Stimulated activated CD4-positive, alpha-beta T cell treated with anti-CD3 and anti-CD28 coated beads, Interleukin-12 subunit alpha, Interleukin-12 subunit beta, amount 100 ng/mL, for 48 hours (primary cell): ENCODE data around the gene LIMS1.
"Not testable (repeated sequence)": the region's sequence is repeated elsewhere in the genome, so short reads cannot be mapped to it uniquely, and the experiment has no call there.

Experiments used
- DNase-seq, 3 donors: peaks; one replicate each; pipeline ENCODE4 v3.0.0-alpha.2; 2020; ENCODE audit warnings: low read depth in 2 of 3, low spot score in 1 of 3

The LIMS1 gene

DNA sequence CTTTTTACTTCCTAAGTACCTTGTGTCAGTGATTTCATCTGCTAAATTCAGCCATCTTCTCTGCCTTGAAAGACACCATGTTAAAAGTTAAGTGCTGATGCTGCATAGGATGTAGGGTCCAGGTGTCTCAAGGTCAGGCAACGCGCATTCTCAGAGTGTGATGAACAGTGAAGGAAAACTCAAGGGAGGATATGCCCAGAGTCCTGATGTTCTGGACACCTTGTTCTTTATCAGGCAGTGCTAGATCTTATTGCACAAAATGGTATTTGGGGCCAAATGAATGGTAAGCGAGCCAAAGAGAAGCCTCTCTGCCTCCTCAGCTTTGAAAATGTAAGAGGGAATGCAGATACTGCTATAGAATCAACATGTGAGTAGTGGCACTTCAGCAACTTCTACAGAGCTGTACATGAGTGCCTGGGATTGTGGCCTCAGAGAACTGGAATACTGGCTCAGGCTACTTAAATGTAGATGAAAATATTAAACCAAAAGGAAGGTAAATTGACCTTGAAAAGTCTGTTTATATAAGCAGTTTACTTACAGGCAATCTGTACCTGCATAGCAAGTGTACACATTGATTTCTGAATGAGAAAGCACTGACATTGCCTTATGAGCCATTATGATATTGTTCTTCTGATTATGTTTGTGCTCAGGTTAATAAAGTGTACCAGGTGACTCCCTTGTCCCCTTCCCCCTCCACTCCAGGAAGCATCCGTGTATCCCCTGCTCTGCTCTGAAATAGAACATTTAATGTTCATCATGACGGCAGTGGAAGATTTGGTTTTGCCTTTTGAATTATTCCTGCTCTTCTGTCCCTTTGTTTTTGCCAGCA, 98.3 kb downstream of the LIMS1 start:
- no peak for DNase-seq

DNA sequence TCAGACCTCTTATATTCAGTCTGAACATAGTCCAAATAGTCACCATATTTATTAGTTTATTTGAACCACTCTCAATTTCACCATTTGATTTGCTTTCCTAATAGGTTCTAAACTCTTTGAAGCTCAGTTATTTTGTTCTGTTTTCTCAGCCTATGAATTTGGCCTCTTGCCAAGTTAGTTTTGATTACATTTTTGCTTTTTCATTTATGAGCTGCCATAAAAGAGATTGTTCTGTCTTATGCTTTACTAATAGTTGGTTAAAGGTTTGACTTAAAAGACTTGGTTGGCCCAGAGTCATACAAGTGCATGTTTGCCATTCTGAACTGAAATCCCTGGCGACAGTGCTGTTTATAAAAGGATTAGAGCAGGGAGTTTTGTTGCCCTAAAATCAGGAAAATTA, 99.1 kb downstream of the LIMS1 start:
- no peak for DNase-seq

DNA sequence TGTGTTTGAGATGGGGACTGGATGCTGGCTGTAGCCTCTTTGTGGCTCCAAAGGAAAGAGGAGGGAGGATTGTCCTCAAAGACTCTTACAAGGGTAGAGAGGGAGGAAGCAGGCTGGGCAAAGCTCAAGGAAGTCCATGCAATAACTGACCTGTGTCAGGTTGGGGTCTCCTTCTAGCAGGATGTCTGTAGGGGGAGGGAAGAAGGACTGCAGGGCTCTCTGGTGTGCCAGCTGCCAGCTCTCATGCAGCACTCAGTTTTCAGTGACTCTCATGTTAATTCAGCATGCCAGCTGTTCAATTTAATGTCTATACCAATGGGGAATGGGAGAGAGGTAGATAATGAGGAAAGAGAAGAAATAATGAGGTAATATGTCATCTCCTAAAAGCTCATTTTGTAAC, 99.7 kb downstream of the LIMS1 start:
- no peak for DNase-seq

DNA sequence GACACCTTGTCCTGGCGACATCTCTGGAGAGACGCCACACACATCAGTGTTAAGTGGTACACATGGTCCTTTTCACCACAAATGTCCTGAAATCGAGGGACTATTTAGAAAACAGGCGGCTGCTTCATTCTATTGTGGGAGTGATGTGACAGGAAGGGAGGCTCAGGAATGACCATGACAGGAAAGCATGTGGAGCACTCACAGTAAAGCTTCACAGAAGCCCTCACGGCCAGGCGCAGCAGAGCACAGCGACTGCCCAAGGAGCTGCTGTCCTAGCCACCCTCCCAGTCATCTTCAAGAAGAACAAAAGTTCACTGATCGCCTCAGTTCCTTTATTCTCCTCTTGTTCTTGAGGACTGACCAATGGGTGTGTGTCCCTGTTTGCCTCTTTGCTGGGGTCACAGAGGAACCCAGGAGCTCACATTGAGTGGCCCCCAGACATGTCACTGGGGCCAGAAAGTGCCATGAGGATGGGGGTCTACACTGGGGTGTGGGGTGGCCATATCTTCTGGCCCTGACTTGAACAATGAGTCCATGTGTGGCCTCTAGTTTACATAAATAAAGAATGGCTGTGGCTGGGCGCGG, 100.4 kb downstream of the LIMS1 start:
- no peak for DNase-seq

DNA sequence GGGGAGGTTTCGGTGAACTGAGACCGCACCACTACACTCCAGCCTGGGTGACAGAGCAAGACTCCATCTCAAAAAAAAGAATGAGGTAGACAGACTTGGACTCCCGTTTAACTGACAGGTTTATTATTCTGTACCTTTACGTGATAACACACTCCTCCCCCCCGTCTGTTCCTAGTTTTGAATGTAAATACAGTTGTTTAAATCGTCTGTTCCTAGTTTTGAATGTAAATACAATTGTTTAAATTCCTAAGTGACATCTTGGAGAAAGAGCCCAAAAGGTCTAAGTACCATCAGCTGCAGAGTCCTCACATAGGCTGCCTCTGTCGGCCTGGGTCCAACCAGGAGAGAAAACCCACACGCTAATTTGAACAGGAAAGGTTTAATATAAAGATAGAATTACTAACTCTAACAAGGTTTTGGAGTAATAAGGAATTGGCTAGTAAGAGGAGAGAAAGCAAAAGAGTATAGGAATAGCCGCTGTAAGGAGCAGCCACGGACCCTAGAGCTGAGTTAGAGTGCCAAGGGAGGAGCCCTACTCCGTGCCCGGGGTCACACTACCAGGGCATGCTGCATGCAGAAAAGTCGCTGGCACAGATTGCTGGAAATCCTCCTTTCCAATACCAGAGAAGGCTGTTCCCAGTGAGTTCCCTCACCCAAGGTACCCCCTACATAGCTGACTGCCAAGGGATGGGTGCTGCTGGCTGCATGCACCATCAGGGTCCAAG, 101.5 kb downstream of the LIMS1 start:
- no peak for DNase-seq

DNA sequence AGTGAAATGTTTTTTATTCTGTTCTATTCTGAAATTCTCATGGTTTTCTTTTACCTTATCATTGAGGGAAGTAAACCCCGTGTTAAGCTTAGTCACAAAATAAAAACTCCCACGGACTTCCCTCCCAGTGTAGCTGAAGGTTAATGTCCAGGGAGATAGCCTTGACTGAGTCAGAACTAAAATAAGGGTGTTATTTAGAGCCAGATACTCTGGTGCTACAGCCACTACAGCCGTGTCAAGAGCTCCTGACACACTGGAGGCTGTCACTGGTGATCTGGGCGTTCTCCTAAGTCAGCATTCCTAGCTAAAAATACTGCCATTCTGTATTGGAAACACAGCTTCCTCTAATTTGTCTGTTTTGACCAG, 103.0 kb downstream of the LIMS1 start:
- DNase-seq: no peak

DNA sequence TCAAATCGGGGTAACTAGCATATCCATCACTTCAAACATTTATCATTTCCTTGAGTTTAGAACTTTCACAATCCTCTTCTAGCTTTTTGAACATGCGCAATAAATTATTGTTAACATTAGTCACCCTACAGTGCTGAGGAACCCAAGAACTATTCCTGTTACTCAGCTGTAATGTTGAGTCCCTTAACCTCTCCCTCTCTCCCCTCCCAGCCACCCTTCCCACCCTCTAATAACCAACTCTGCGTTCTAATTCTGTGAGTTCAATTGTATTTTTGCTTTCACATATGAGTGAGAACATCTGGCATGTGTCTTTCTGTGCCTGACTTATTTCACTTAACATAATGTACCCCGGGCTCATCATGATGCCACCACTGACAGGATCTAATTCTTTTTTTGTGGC, 106.5 kb downstream of the LIMS1 start:
- DNase-seq: no peak

DNA sequence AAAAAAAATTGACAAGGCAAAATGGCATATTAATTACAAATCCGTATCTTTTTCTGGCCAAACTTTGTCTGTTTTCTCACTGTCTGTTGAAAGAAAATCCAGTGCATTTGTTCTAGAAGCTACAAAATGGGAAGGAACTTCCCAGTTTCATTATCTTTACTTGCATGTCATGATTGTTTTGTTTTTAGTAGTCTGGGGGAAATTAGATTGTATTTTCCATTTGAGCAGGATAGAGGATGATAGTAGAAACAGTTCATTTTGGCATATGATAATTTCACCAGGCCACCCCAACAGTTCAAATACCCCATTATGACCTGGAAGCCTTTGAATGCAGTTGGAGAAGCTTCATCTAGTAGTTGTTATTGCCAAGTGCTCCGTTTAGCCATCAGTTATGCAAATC, 107.5 kb downstream of the LIMS1 start:
- no peak for DNase-seq

DNA sequence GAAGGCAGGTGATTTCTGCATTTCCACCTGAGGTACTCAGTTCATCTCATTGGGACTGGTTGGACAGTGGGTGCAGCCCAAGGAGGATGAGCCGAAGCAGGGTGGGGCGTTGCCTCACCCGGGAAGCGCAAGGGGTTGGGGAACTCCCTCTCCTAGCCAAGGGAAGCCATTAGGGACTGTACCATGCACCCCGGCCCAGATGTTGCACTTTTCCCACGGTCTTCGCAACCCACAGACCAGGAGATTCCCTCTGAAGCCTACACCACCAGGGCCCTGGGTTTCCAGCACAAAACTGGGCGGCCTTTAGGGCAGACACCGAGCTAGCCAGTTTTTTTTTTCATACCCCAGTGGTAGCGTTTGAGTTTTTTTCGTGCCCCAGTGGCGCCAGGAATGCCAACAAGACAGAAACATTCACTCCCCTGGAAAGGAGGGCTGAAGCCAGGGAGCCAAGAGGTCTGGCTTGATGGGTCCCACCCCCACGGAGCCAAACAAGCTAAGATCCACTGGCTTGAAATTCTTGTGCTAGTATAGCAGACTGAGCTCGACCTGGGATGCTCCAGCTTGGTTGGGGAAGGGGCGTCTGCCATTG, 109.1 kb downstream of the LIMS1 start:
- no peak for DNase-seq

DNA sequence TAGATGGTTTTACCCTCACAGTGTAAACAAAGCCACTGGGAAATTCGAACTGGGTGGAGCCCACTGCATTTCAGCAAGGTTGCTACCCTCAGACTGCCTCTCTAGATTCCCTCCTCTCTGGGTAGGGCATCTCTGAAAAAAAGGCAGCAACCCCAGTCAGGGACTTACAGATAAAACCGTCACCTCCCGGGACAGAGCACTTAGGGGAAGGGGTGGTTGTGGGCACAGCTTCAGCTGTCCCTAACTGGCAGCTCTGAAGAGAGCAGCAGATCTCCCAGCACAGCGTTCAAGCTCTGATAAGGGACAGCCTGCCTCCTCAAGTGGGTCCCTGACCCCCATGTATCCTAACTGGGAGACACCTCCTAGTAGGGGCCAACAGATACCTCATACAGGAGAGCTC, 109.6 kb downstream of the LIMS1 start:
- not testable (repeated sequence) for DNase-seq

DNA sequence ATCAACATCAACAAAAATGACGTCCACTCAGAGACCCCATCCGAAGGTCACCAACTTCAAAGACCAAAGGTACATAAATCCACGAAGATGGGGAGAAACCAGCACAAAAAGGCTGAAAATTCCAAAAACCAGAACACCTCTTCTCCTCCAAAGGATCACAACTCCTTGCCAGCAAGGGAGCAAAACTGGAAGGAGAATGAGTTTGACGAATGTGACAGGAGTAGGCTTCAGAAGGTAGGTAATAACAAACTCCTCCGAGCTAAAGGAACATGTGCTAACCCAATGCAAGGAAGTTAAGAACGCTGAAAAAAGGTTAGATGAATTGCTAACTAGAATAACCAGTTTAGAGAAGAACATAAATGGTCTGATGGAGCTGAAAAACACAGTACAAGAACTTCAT, 110.2 kb downstream of the LIMS1 start:
- DNase-seq: not testable (repeated sequence)

DNA sequence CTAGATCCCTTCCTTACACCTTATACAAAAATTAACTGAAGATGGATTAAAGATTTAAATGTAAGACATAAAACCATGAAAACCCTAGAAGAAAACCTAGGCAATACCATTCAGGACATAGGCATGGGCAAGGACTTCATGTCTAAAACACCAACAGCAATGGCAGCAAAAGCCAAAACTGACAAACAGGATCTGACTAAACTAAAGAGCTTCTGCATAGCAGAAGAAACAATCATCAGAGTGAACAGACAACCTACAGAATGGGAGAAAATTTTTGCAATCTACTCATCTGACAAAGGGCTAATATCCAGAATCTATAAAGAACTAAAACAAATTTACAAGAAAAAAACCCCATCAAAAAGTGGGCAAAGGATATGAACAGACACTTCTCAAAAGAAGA, 114.5 kb downstream of the LIMS1 start:
- not testable (repeated sequence) for DNase-seq

DNA sequence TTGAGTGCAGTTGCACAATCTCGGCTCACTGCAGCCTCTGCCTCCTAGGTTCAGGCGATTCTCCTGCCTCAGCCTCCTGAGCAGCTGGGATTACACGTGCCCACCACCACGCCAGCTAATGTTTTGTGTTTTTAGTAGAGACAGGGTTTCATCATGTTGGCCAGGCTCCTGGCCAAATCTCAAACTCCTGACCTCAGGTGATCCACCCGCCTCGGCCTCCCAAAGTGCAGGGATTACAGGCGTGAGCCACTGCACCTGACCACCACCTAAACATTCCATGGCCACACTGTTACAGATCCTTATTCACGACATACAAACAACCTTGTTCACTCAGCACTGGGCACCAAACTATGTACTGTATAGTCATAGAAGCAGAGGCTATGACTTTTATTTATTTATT, 116.2 kb downstream of the LIMS1 start:
- DNase-seq: not testable (repeated sequence)

DNA sequence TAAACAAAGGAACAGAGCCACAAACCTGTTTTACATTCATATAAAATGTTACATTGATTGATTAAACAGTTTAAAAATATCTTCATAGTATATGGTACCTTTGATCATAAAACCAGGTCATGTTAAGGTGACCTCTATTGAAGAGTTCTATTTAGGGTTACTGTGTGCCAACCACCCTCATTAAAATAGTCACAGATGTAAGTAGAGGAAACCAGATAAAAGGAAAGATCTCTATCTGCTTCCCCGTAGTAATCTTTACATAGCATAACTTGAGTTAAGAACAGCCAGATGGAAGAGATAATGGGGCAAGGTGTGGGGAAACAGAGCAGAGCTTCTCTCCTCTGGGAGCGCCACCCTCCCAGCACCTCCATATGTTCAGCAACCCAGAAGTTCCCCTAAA, 117.2 kb downstream of the LIMS1 start:
- DNase-seq: not testable (repeated sequence)

DNA sequence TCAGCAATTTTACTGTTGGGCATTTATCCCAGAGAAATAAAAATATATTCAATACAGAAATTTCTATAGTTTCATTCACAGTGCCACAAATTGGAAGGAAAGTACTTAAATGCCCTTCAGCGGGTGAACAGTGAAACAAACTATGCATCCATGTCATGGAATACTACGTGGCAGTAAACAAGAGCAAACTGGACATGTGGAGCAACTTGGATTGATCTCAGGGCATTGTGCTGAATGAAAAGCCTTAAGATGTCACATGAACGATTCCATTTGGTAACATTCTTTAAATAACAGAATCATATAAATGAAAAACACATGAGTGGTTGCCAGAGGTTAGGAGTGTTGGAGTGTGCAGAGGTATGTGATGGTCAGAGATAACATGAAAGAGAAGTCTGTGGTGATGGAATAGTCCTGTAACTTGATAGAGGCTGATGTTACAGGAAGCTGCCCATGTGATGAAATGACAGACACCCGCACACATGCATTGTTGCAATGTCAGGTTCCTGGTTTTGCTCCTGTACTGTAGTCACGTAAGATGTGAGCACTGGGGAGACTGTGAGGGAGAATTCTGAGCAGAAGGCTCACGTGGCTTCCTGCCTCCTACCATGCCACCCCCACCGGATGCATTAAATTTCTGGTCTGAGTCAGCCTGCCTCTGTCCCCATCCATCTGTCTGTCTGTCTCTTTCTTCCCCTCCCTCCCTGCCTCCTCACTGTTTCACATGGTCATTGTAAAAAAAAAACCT, 118.1 kb downstream of the LIMS1 start:
- DNase-seq: peak; percentile 28 to 41 (median 39)

DNA sequence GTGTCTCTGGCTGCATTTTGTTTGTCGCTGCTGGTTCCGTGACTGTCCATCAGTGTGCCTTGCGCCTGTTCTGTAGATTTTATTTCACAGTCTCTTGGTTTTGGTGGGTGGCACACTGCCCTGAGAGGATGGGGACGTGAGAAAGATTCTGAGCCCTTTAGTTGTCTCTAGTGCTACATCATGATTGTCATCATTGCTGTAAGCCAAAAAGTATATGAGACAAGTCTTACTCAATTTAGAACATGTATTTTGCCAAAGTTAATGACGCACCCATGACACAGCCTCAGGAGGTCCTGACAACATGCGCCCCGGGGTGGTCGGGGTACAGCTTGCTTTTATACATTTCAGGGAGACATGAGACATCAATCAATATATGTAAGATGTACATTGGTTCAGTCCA, 119.2 kb downstream of the LIMS1 start:
- DNase-seq: not testable (repeated sequence)

DNA sequence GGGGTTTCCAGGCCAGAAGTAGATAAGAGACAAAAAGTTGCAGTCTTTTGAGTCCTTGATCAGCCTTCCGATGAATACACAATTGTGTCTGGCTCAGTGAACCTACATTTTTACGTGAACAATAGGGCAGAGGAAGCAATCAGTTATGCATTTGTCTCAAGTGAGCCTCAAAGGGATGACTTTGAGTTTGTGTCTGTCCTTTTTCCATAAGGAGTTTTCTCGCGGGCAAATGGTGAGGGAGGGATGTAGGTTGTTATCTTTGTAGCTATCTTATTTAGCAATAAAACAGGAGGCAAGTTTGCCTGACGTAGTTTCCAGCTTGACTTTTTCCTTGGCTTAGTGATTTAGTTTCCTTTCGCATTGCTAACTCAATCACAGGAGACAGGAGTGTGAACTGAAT, 119.6 kb downstream of the LIMS1 start:
- DNase-seq: not testable (repeated sequence)

DNA sequence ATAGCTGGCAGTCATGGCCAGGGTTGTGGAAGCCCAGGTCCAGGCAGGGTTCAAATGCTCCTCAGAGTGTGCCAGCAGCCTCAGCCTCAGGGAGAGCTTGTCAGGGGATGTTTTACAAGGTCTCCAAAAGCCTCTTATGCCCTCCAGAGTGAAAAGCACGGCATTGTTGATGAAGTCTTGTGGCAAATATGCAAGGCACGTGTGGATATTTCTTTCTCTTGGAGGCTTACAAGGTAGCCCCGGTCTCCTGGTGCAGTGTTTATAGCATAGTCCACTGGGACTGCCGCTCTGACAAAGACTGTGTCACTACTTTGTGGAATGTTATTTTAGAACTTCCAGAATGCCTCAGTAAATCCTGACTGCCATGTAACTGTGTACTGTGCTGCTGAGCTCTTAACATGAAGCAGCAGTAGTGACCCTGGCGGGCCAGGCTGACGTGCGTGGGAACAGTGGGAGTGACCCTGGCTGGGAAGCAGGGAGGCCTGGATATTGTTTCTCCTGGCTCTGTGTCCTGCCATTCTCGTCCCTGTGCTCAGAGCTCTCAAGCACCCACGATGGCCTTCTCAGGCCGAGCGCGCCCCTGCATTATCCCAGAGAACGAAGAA, 120.4 kb downstream of the LIMS1 start:
- not testable (repeated sequence) for DNase-seq

DNA sequence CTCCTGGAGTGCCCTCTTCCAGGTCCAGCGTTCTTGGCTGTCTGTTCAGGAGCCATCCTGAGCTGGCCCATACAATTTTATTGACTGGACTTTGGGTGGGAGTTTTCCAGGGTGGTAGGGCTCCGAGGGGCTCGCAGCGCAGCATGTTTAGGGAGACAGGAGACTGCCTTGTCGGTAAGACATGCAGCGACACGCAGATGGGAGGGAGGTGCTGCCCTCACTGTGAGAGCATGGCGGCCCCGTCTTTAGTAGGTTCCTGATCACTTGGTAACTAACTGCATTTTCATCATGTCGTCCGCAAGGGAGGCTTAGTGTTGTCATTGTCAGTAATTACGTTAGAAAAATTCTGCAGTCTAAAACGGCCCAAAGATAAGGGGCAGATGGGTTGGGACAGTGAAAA, 121.0 kb downstream of the LIMS1 start:
- DNase-seq: not testable (repeated sequence)

DNA sequence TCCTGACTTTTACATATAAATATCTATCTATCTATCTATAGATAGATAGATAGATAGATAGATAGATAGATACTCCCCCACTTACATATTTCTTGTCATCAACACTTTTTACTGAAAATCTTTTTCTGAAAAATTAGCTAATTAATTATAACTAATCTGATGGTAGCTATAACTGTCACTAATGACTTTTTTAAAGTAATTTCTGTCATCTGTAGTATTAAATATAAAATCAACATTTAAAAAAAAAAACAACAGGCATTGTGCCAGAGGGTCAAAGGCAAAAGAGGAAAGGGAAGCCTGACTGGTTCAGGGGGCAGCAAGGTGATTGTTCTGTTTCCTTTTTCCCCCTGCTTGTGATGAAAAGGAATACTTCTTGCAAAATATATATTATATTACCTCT, 122.0 kb downstream of the LIMS1 start:
- DNase-seq: not testable (repeated sequence)

DNA sequence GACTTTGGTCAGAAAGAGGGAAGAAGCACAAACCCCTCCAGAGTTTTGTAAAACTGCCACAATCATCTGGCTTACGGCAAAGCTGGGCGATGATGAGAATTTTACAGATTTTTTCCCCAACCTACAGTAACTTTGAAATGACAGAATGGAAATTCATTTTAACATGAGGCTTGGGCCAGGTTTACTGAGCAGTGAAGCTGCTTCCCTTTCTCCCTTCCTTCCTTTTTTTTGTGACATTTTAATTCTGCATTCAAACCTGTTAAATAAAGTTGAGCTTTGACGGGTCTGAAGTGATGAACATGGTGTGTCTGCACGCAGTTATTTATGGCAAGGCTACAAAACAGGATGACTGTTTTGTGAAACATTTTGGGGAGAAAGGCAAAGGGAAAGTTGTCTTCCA, 123.2 kb downstream of the LIMS1 start:
- not testable (repeated sequence) for DNase-seq
